Endothelial cell of umbilical vein (primary cell): Measurements from ENCODE around the gene GORASP1. TPM values are rescaled to one million over a fixed set of nuclear protein-coding genes. Genes with fewer than 3 reads are reported as not detected.

Source experiments
- BruUV-seq: library from RNA; stranded (reverse); fragments of 400-500 nt; replicated peaks from 2 replicates; lab custom pipeline; 2021; lab: Mats Ljungman, UMichigan
- CTCF ChIA-PET: fragments of 300-600, 350-600 bp; sonication (Branson Sonifier 250); formaldehyde crosslinking; loops from one replicate; lab custom pipeline; 2021; ENCODE audit warnings: antibody characterized with exemption, inconsistent platforms; lab: Charles Lee
- POLR2A ChIA-PET: fragments of 300-600, 350-600 bp; sonication (Branson Sonifier 250); formaldehyde crosslinking; loops from one replicate; lab custom pipeline; 2021; ENCODE audit warnings: antibody characterized with exemption, inconsistent platforms; lab: Charles Lee
- DNase-seq: peaks from one replicate; pipeline ENCODE4 v3.0.0-alpha.2; 2011; ENCODE audit warnings: low read depth, low spot score
- FAIRE-seq: peaks from 2 replicates; lab custom pipeline; 2011; peaks lifted over from hg19 to GRCh38; lab: Jason Lieb, UNC
- H2AFZ ChIP-seq: 2 replicates; pipeline ENCODE4 v1.6.0; 2012; ENCODE audit warnings: low read depth, low read length, control low read depth, inconsistent platforms
- H3K27ac ChIP-seq: 2 replicates; pipeline ENCODE4 v1.5.1; 2011; ENCODE audit warnings: low read depth, mild to moderate bottlenecking, control low read depth, low read length, moderate library complexity; ENCODE audit not compliant: insufficient read depth
- H3K27me3 ChIP-seq, 2 experiments: 2 replicates each; pipeline versions ENCODE4 v1.6.0 to v1.6.1; 2011; ENCODE audit warnings: low read length in 2 of 2, mixed read lengths in 1 of 2; ENCODE audit not compliant: control insufficient read depth in 2 of 2, insufficient read depth in 2 of 2
- H3K36me3 ChIP-seq, 2 experiments: 2 replicates in 1 of 2; 3 replicates in 1 of 2; pipeline ENCODE4 v1.5.1; 2011; ENCODE audit warnings: low read length in 2 of 2, mild to moderate bottlenecking in 1 of 2, moderate library complexity in 1 of 2; ENCODE audit not compliant: control insufficient read depth in 2 of 2, insufficient read depth in 2 of 2; ENCODE audit errors: extremely low read depth in 1 of 2
- H3K4me1 ChIP-seq: 3 replicates; pipeline ENCODE4 v1.5.1; 2011; ENCODE audit warnings: mild to moderate bottlenecking, low read length; ENCODE audit not compliant: control insufficient read depth, insufficient read depth; ENCODE audit errors: extremely low read depth
- H3K4me2 ChIP-seq: 2 replicates; pipeline ENCODE4 v1.6.1; 2011; ENCODE audit warnings: low read length, control low read depth, mixed read lengths; ENCODE audit not compliant: insufficient read depth
- H3K4me3 ChIP-seq, 3 experiments: fragments of 200-600 bp in 1 of 3; sonication (generic), shearing (Covaris generic) in 1 of 3; replicated peaks in 1 of 3; 2 replicates each; pipeline ENCODE4 v1.5.1; 2011 to 2016; ENCODE audit warnings: control low read depth in 3 of 3, low read length in 3 of 3, mild to moderate bottlenecking in 2 of 3, inconsistent platforms in 1 of 3, low read depth in 1 of 3, moderate library complexity in 1 of 3; ENCODE audit not compliant: insufficient read depth in 1 of 3
- H3K79me2 ChIP-seq: 2 replicates; pipeline ENCODE4 v1.6.0; 2012; ENCODE audit warnings: low read length, inconsistent platforms; ENCODE audit not compliant: control insufficient read depth, insufficient read depth
- H3K9ac ChIP-seq: replicated peaks from 2 replicates; pipeline ENCODE3; 2011; ENCODE audit warnings: low read length, control low read depth; ENCODE audit not compliant: insufficient read depth; ENCODE audit errors: extremely low read depth
- H3K9me1 ChIP-seq: replicated peaks from 3 replicates; pipeline ENCODE4 v1.6.0; 2011; ENCODE audit warnings: mild to moderate bottlenecking, low read length; ENCODE audit not compliant: control insufficient read depth, insufficient read depth; ENCODE audit errors: extremely low read depth
- H3K9me3 ChIP-seq: replicated peaks from 2 replicates; pipeline ENCODE4 v1.5.1; 2012; ENCODE audit warnings: low read length, inconsistent platforms; ENCODE audit not compliant: control insufficient read depth, insufficient read depth
- H4K20me1 ChIP-seq: replicated peaks from 2 replicates; pipeline ENCODE3; 2011; ENCODE audit warnings: mild to moderate bottlenecking, low read length; ENCODE audit not compliant: control insufficient read depth, insufficient read depth; ENCODE audit errors: extremely low read depth
- CTCF ChIP-seq, 2 donors: IDR thresholded peaks; 1 replicate in 1 of 2; 2 replicates in 1 of 2; pipeline ENCODE4 v1.5.1; 2011; ENCODE audit warnings: low read length in 2 of 2, mild to moderate bottlenecking in 2 of 2, moderate library complexity in 2 of 2, control low read depth in 1 of 2, inconsistent platforms in 1 of 2, low read depth in 1 of 2; ENCODE audit not compliant: insufficient read depth in 1 of 2; ENCODE audit errors: extremely low read depth in 1 of 2
- EZH2 ChIP-seq: IDR thresholded peaks from 2 replicates; pipeline ENCODE4 v1.6.1; 2012; ENCODE audit warnings: borderline replicate concordance, low read depth, mild to moderate bottlenecking, moderate library complexity, low read length, inconsistent platforms; ENCODE audit not compliant: severe bottlenecking
- FOS ChIP-seq: IDR thresholded peaks from 2 replicates; pipeline ENCODE4 v1.6.1; 2011; ENCODE audit warnings: mild to moderate bottlenecking, low read length, moderate library complexity, borderline replicate concordance; ENCODE audit not compliant: insufficient read depth
- GATA2 ChIP-seq: IDR thresholded peaks from 2 replicates; pipeline ENCODE4 v1.7.0; 2011; ENCODE audit warnings: low read depth, mild to moderate bottlenecking, moderate library complexity, mixed read lengths, low read length; ENCODE audit not compliant: insufficient read length, insufficient read depth
- JUN ChIP-seq: IDR thresholded peaks from 2 replicates; pipeline ENCODE4 v1.6.1; 2011; ENCODE audit warnings: borderline replicate concordance, low read depth; ENCODE audit not compliant: insufficient read length, insufficient read depth
- MAX ChIP-seq: IDR thresholded peaks from 2 replicates; pipeline ENCODE4 v1.6.1; 2011; ENCODE audit not compliant: insufficient read depth, insufficient read length
- MYC ChIP-seq: IDR thresholded peaks from one replicate; pipeline ENCODE4 v1.6.1; 2011; ENCODE audit warnings: mild to moderate bottlenecking, low read depth, low read length
- POLR2A ChIP-seq: IDR thresholded peaks from 2 replicates; pipeline ENCODE4 v1.6.1; 2012; ENCODE audit warnings: low read depth, mild to moderate bottlenecking, control low read depth, low read length
- POLR2AphosphoS5 ChIP-seq: IDR thresholded peaks from 2 replicates; pipeline ENCODE4 v1.6.1; 2012; ENCODE audit warnings: low read depth, mild to moderate bottlenecking, control low read depth, low read length, moderate library complexity; ENCODE audit not compliant: insufficient read depth
- dilution Hi-C: fragments of 300-500 bp; cut with MboI; formaldehyde crosslinking; loops from one replicate; pipeline ENCODE4 v1.15.0; 2019; ENCODE audit warnings: low sequenced_read_pairs; ENCODE audit not compliant: extremely low pct_ligation_motif_present
- intact Hi-C: fragments of 100-400 bp; cut with micrococcal nuclease; formaldehyde crosslinking; loops from one replicate; pipeline ENCODE4 v1.10.0; 2022
- polyA plus RNA-seq, 4 experiments: library from polyadenylated mRNA; depleted of rRNA in 3 of 4; stranded (reverse) in 3 of 4; unstranded in 1 of 4; fragments of >200 nt; gene quantifications; 2 replicates each; pipeline versions ENCODE4 v1.2.1 to v1.2.3, GENCODE V29; 2011 to 2012; ENCODE audit warnings: missing spikeins in 1 of 4
- total RNA-seq: library from RNA; stranded (reverse); gene quantifications from 2 replicates; pipeline ENCODE4 v1.2.3, GENCODE V29; 2021

The GORASP1 gene
- total and polyA plus RNA-seq, 2 donors (not counting 3 experiments of a cell fraction or from before 2014, with no cell fraction given), result 62.5 to 68.0 TPM

GRCh38 chr3:39150803-39151631 lies 43.6 kb upstream of the GORASP1 start:
- peak; percentile 99 for FAIRE-seq
- H3K4me1 ChIP-seq, result peaks cover 59% of the 10 kb centered on the region
- BruUV-seq, result TSS peak; percentile 65
- H3K9me3 ChIP-seq, result no peaks in the 10 kb centered on the region
- peak; percentile 95 for DNase-seq
- TF ChIP-seq FOS (peak; percentile 96), MAX (no peak), MYC (no peak), EZH2 (no peak), JUN (peak; percentile 61), POLR2AphosphoS5 (peak; percentile 82), CTCF (IDR thresholded peaks at IDR 0.05; ENCODE audit: extremely low read depth in 1 of 2, insufficient read depth in 1 of 2, low read depth in 1 of 2, low read length in 2 of 2) (no peak), GATA2 (peak; percentile 46), POLR2A (peak; percentile 79)
- peak overlapping the region; percentile 90 for H3K9ac ChIP-seq
- ChIA-PET POLR2A (interaction anchor here (1.5 to 1.7 kb wide), 2 partner anchors 16 to 23 kb away, joined by 3 to 7 read pairs; no protein-coding TSS in a partner anchor), CTCF (interaction anchor here (0.6 to 3.3 kb wide), 6 partner anchors 7 to 139 kb away, joined by 3 to 20 read pairs (median 4); no protein-coding TSS in a partner anchor)
- H3K9me1 ChIP-seq, result no peaks in the 10 kb centered on the region
- intact Hi-C loops (loop anchor here (1.0 kb wide), 1 partner anchor 27 kb away; no protein-coding TSS in a partner anchor), dilution Hi-C loops (no loop called here)
- H3K4me3 ChIP-seq, result peak overlapping the region in 2 of 3 experiments; percentile 64 to 96
- H4K20me1 ChIP-seq, result no peaks in the 10 kb centered on the region
- H2AFZ ChIP-seq, result no peak overlapping the region
- H3K27ac ChIP-seq, result peak overlapping the region; percentile 94
- peaks cover 3 to 4% of the 10 kb centered on the region in 2 experiments for H3K36me3 ChIP-seq
- no peaks in the 10 kb centered on the region for H3K27me3 ChIP-seq
- peaks cover 52% of the 10 kb centered on the region for H3K79me2 ChIP-seq
- H3K4me2 ChIP-seq, result peak overlapping the region; percentile 69
